Body of pancreas (tissue), 4 donors: ENCODE results near the gene CFAP46. TPM values are rescaled to one million over a fixed set of nuclear protein-coding genes. Genes with fewer than 3 reads are reported as not detected.

Experiments used
- ATAC-seq: fragments of 150-250 bp; one replicate; pipeline ENCODE4 v1.9.1; 2016
- DNase-seq, 4 donors: peaks; one replicate each; pipeline ENCODE4 v3.0.0-alpha.2; 2019
- H3K27ac ChIP-seq, 4 donors: fragments of 200-600 bp; sonication (generic); 1 replicate in 3 of 4; 2 replicates in 1 of 4; pipeline versions ENCODE4 v1.5.1 to v1.6.1; 2016 to 2019; ENCODE audit warnings: mild to moderate bottlenecking in 1 of 4, mixed read lengths in 1 of 4, moderate library complexity in 1 of 4
- H3K27me3 ChIP-seq, 2 donors: fragments of 200-600 bp; sonication (generic); one replicate each; pipeline ENCODE4 v1.6.0; 2016; ENCODE audit warnings: mild to moderate bottlenecking in 1 of 2
- H3K36me3 ChIP-seq, 2 donors: fragments of 200-600 bp; sonication (generic); replicated peaks in 1 of 2; 2 replicates each; pipeline ENCODE4 v1.5.1; 2016; ENCODE audit warnings: low read depth in 2 of 2; ENCODE audit not compliant: insufficient read depth in 1 of 2
- H3K4me1 ChIP-seq: fragments of 200-600 bp; sonication (generic); one replicate; pipeline ENCODE4 v1.6.0; 2016
- H3K4me3 ChIP-seq, 2 donors: fragments of 200-600 bp; sonication (generic); 1 replicate in 1 of 2; 2 replicates in 1 of 2; pipeline ENCODE4 v1.5.1; 2016 to 2019
- H3K9me3 ChIP-seq, 3 donors: fragments of 200-600 bp; sonication (generic); 1 replicate in 2 of 3; 2 replicates in 1 of 3; pipeline ENCODE4 v1.5.1; 2016
- POLR2A ChIP-seq, 3 donors: fragments of 450-650 bp; IDR thresholded peaks; one replicate each; pipeline ENCODE4 v1.6.1; 2016; ENCODE audit warnings: antibody characterized with exemption in 3 of 3, mild to moderate bottlenecking in 2 of 3
- WGBS, 2 donors: methylation state at CpG; one replicate each; pipeline ENCODE4 v1.1.5; 2017; 5-methylcytosine and 5-hydroxymethylcytosine counted together
- intact Hi-C: fragments of 100-400 bp; cut with DNase I; formaldehyde crosslinking; loops from one replicate; pipeline ENCODE4 v1.15.1; 2023
- total RNA-seq, 2 donors: library from RNA; depleted of rRNA; stranded (reverse); fragments of >200 nt; gene quantifications; one replicate each; pipeline ENCODE4 v1.1.0, GENCODE V29; 2016
- TF ChIP-seq, protein P1 (sequence below), 7 experiments: fragments of 450-650 bp in 4 of 7; fragments of 200-600 bp in 3 of 7; sonication (generic) in 3 of 7; IDR thresholded peaks; one replicate each; pipeline ENCODE4 v1.5.1; 2016 to 2019; ENCODE audit warnings: antibody characterized with exemption in 7 of 7

The CFAP46 gene
- total RNA-seq, 2 donors from 2014 or later = 0.33 to 0.52 TPM

- Histone ChIP-seq H3K9me3 (no peaks in the 10 kb centered on the region), H3K4me1 (no peaks in the 10 kb centered on the region), H3K27me3 (no peaks in the 10 kb centered on the region), H3K4me3 (no peak overlapping the region), H3K36me3 (no peaks in the 10 kb centered on the region), H3K27ac (no peak overlapping the region)
- WGBS, 2 donors = 62 to 64% methylated on average over 17 to 18 of the region's 18 CpGs
- DNase-seq = no peak
- no peak for ATAC-seq
- intact Hi-C loops = no loop called here
- TF ChIP-seq, protein P1, sequence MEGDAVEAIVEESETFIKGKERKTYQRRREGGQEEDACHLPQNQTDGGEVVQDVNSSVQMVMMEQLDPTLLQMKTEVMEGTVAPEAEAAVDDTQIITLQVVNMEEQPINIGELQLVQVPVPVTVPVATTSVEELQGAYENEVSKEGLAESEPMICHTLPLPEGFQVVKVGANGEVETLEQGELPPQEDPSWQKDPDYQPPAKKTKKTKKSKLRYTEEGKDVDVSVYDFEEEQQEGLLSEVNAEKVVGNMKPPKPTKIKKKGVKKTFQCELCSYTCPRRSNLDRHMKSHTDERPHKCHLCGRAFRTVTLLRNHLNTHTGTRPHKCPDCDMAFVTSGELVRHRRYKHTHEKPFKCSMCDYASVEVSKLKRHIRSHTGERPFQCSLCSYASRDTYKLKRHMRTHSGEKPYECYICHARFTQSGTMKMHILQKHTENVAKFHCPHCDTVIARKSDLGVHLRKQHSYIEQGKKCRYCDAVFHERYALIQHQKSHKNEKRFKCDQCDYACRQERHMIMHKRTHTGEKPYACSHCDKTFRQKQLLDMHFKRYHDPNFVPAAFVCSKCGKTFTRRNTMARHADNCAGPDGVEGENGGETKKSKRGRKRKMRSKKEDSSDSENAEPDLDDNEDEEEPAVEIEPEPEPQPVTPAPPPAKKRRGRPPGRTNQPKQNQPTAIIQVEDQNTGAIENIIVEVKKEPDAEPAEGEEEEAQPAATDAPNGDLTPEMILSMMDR (IDR thresholded peaks at IDR 0.05) = no peak
- no peak for TF ChIP-seq POLR2A (IDR thresholded peaks at IDR 0.05)
Observed at GRCh38 chr10:132876131-132876860, 66.1 kb downstream of the CFAP46 start.

DNA sequence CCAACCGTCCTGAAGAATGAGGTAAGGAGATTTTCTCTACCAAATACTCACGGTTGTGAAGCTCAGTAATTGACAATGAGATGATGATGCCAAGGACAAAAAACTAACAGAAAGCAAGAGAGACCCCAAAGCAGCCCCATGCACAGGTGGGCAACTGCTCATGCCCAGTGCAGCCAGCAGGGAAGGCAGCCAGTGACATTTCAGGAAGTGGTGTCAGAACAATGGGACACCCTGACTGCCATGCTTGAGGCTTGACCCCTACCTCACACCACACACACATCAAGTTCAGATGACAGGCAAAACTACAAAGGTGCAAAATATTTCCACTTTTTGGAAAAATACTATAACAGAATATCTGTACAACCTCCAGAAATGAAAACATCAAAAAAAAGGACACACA is 66.9 kb downstream of the CFAP46 start:
- TF ChIP-seq, protein P1 (IDR thresholded peaks at IDR 0.05) = no peak
- TF ChIP-seq POLR2A (IDR thresholded peaks at IDR 0.05) = no peak
- Histone ChIP-seq H3K4me3 (no peak overlapping the region), H3K27ac (no peak overlapping the region), H3K27me3 (no peaks in the 10 kb centered on the region), H3K36me3 (no peaks in the 10 kb centered on the region), H3K9me3 (peaks cover 0 to 7% (median 0%) of the 10 kb centered on the region in 3 donors), H3K4me1 (no peaks in the 10 kb centered on the region)
- ATAC-seq (no peak), DNase-seq (no peak)
- intact Hi-C loops = no loop called here
- 46 to 50% methylated on average over 2 of the region's 2 CpGs for WGBS, 2 donors

- TF ChIP-seq, protein P1 (IDR thresholded peaks at IDR 0.05) = no peak
- no peak for TF ChIP-seq POLR2A (IDR thresholded peaks at IDR 0.05)
- ATAC-seq (no peak), DNase-seq (peak in 1 of 4 donors; percentile 1)
- no peaks in the 10 kb centered on the region for H3K4me1 ChIP-seq
- intact Hi-C loops = no loop called here
- H3K4me3 ChIP-seq = no peak overlapping the region
- 66 to 79% methylated on average over 10 to 12 of the region's 12 CpGs for whole genome bisulfite sequencing, 2 donors
- H3K36me3 ChIP-seq = no peaks in the 10 kb centered on the region
- H3K27me3 ChIP-seq = no peaks in the 10 kb centered on the region
- H3K9me3 ChIP-seq = peaks cover 0 to 11% (median 0%) of the 10 kb centered on the region in 3 donors
- no peak overlapping the region for H3K27ac ChIP-seq
Observed at GRCh38 chr10:132873395-132873794, 69.0 kb downstream of the CFAP46 start.

- ATAC-seq = no peak
- H3K27ac ChIP-seq = no peak overlapping the region
- TF ChIP-seq POLR2A (IDR thresholded peaks at IDR 0.05) = no peak
- TF ChIP-seq, protein P1 (IDR thresholded peaks at IDR 0.05) = no peak
- WGBS, 2 donors = 72 to 86% methylated on average over 10 to 13 of the region's 13 CpGs
- no peaks in the 10 kb centered on the region for H3K4me1 ChIP-seq
- no peaks in the 10 kb centered on the region for H3K27me3 ChIP-seq
- no peak overlapping the region for H3K4me3 ChIP-seq
- no peak for DNase-seq
- H3K36me3 ChIP-seq = no peaks in the 10 kb centered on the region
- H3K9me3 ChIP-seq = peaks cover 0 to 11% (median 0%) of the 10 kb centered on the region in 3 donors
- intact Hi-C loops = no loop called here
Observed at GRCh38 chr10:132872658-132873057, 69.7 kb downstream of the CFAP46 start.

GRCh38 chr10:132870426-132870825 is 71.9 kb downstream of the CFAP46 start:
- no peak for ATAC-seq
- Histone ChIP-seq H3K36me3 (no peaks in the 10 kb centered on the region), H3K4me1 (no peaks in the 10 kb centered on the region), H3K9me3 (peaks cover 0 to 11% (median 0%) of the 10 kb centered on the region in 3 donors), H3K4me3 (no peak overlapping the region), H3K27ac (no peak overlapping the region), H3K27me3 (no peaks in the 10 kb centered on the region)
- no peak for TF ChIP-seq POLR2A (IDR thresholded peaks at IDR 0.05)
- TF ChIP-seq, protein P1 (IDR thresholded peaks at IDR 0.05) = no peak
- no peak for DNase-seq
- WGBS, 2 donors = 77 to 81% methylated on average over 13 of the region's 13 CpGs
- intact Hi-C loops = no loop called here
